ENCODE results near the gene PPP6R2.
A peak's percentile ranks its signal among the peaks of the same experiment; 100 is the strongest.
"Not testable (repeated sequence)": the region's sequence is repeated elsewhere in the genome, so short reads cannot be mapped to it uniquely, and the experiment has no call there.

The PPP6R2 gene

DNA sequence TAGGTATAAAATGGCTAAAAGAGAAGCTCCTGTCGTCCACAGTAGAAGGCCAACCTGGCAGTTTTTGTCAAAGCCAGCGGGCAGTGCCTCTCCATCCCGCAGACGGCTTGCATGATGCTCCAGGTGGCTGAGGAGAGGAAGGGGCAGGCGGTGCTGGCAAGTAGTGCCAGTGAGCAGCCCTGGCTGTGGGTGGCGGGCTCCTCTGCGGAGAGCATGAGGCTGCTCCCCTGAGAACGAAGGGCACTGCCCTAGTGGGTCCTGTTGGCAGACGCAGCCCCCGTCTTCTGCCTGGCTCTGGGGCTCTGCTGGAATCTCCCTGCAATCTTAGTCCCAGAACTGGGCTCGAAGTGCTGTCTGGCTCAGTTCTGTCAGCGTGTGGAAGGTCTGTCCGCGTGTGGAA is 80.8 kb downstream of the PPP6R2 start:
- WGBS, 2 donors (ENCODE audit: extremely low coverage in 2 of 2, insufficient read length in 2 of 2, insufficient replicate concordance in 1 of 2) = no CpG with 5 or more reads among the region's 14 CpGs
- Histone ChIP-seq H2BK12ac (ENCODE audit: low read length) (no peak overlapping the region), H3K4me2 (ENCODE audit: insufficient read depth, low read length, poor library complexity, severe bottlenecking) (no peak overlapping the region), H3K23ac (ENCODE audit: low read depth, low read length, poor library complexity) (no peak overlapping the region), H3K27me3 (ENCODE audit: control insufficient read depth in 3 of 3, insufficient read depth in 3 of 3, low read depth in 1 of 3, low read length in 3 of 3) (no peaks in the 10 kb centered on the region), H4K91ac (ENCODE audit: low read depth, low read length, poor library complexity) (no peak overlapping the region), H3K27ac (replicated peaks; ENCODE audit: low read length) (no peak overlapping the region), H3K4me1 (ENCODE audit: control insufficient read depth in 2 of 2, insufficient read depth in 1 of 2, low read depth in 1 of 2, low read length in 2 of 2) (no peaks in the 10 kb centered on the region), H3K18ac (ENCODE audit: low read length) (no peak overlapping the region), H3K36me3 (replicated peaks in 1 of 2; ENCODE audit: control insufficient read depth in 2 of 2, insufficient read depth in 2 of 2, low read length in 2 of 2) (peaks cover 51 to 90% of the 10 kb centered on the region in 2 donors), H4K8ac (ENCODE audit: low read depth, low read length) (peak overlapping the region; percentile 50), H2BK120ac (ENCODE audit: low read depth, low read length) (no peak overlapping the region), H3K9ac (ENCODE audit: low read depth, low read length, poor library complexity) (no peak overlapping the region), H3K9me3 (replicated peaks in 1 of 2; ENCODE audit: control insufficient read depth in 2 of 2, insufficient read depth in 1 of 2, low read depth in 1 of 2, low read length in 2 of 2) (no peaks in the 10 kb centered on the region), H2BK15ac (ENCODE audit: low read length) (no peak overlapping the region), H2AFZ (ENCODE audit: low read length) (no peak overlapping the region), H3K4me3 (ENCODE audit: low read length in 2 of 2) (no peak overlapping the region), H3K79me1 (ENCODE audit: low read depth, low read length) (peaks cover 2% of the 10 kb centered on the region), H2AK5ac (ENCODE audit: low read depth, low read length) (no peak overlapping the region), H2BK5ac (ENCODE audit: low read length) (no peak overlapping the region), H3K14ac (ENCODE audit: low read length) (no peak overlapping the region), H3K4ac (ENCODE audit: low read length) (no peak overlapping the region)
- DNase-seq (ENCODE audit: low spot score) = no peak

DNA sequence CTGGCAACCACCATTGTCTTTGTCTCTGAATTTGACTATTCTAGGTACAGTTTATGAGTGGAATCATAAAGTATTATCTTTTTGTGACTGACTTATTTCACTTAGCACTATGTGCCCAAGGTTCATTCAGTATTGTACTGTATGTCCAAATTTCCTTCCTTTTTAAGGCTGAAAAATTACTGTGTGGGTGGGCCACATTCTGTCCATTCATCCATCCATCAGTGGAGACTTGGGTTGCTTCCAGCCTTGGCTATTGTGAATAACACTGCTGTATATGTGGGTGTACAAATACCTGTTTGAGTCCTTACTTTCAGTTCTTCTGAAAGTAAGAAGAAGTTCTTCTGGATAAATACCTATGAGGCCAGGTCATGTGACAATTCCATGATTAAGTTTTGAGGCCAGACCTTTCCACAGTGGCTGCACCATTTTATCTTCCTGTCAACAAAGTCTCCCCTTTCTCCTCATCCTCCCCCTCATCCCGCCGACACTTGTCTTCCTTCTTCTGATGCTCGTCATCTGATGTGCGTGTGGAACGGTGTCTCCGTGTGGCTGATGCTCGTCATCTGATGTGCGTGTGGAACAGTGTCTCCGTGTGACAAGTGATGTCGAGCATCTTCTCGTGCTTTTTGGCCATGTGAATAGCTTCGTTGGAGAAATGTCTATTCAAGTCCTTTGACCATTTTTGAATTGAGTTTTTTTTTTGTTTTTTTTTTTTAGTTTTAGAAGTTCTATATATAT is 82.2 kb downstream of the PPP6R2 start:
- no CpG with 5 or more reads among the region's 12 CpGs for WGBS, 2 donors (ENCODE audit: extremely low coverage in 2 of 2, insufficient read length in 2 of 2, insufficient replicate concordance in 1 of 2)
- peaks cover 43 to 89% of the 10 kb centered on the region in 2 donors for H3K36me3 ChIP-seq (replicated peaks in 1 of 2; ENCODE audit: control insufficient read depth in 2 of 2, insufficient read depth in 2 of 2, low read length in 2 of 2)

DNA sequence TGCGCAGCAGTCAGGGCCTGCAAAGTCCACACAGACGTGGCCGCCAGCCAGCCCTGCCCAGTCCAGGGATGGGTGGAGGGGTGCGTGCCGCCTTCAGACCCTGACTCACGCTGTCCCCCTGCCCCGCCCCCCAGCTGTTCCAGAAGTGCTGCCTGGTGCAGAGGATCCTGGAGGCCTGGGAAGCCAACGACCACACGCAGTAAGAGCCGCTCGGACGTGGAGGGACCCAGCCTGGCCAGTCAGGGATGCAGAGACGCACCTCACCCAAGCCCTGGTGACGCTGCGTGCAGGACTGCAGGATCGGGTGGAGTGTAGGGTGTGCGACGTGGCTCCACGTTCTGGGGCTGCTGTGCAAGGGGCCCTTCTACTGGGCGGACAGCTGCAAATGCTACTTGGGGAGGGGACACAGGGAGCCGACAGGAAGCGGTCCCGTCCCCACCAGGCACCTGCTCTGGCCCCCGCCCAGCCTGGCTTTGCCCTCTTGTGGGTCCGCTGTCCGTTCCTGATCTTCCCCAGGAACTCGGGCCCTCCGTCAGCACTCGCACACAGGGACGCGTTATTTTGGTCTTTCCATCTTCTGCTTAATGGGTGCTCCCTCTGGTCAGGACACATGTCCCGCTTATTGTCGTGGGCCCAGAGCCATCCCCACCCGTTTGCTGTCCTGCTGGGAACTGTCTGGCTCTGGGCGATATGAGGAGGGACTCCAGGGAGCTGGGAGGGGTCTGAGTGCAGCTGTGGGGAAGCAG is 89.2 kb downstream of the PPP6R2 start:
- no peak overlapping the region for H2BK12ac ChIP-seq (ENCODE audit: low read length)
- no peak overlapping the region for H4K8ac ChIP-seq (ENCODE audit: low read depth, low read length)
- no peak overlapping the region for H2BK120ac ChIP-seq (ENCODE audit: low read depth, low read length)
- H2BK5ac ChIP-seq (ENCODE audit: low read length) = peak overlapping the region; percentile 24
- WGBS, 2 donors (ENCODE audit: extremely low coverage in 2 of 2, insufficient read length in 2 of 2, insufficient replicate concordance in 1 of 2) = no CpG with 5 or more reads among the region's 35 CpGs
- no peak overlapping the region for H3K4me2 ChIP-seq (ENCODE audit: insufficient read depth, low read length, poor library complexity, severe bottlenecking)
- H3K14ac ChIP-seq (ENCODE audit: low read length) = no peak overlapping the region
- H2BK15ac ChIP-seq (ENCODE audit: low read length) = no peak overlapping the region
- H3K9me3 ChIP-seq (replicated peaks in 1 of 2; ENCODE audit: control insufficient read depth in 2 of 2, insufficient read depth in 1 of 2, low read depth in 1 of 2, low read length in 2 of 2) = no peaks in the 10 kb centered on the region
- peak overlapping the region; percentile 70 for H3K9ac ChIP-seq (ENCODE audit: low read depth, low read length, poor library complexity)
- no peak overlapping the region for H3K18ac ChIP-seq (ENCODE audit: low read length)
- H3K23ac ChIP-seq (ENCODE audit: low read depth, low read length, poor library complexity) = peak overlapping the region; percentile 65
- no peaks in the 10 kb centered on the region for H3K4me1 ChIP-seq (ENCODE audit: control insufficient read depth in 2 of 2, insufficient read depth in 1 of 2, low read depth in 1 of 2, low read length in 2 of 2)
- peaks cover 2% of the 10 kb centered on the region for H3K79me1 ChIP-seq (ENCODE audit: low read depth, low read length)
- no peaks in the 10 kb centered on the region for H3K27me3 ChIP-seq (ENCODE audit: control insufficient read depth in 3 of 3, insufficient read depth in 3 of 3, low read depth in 1 of 3, low read length in 3 of 3)
- no peak for DNase-seq (ENCODE audit: low spot score)
- H3K36me3 ChIP-seq (replicated peaks in 1 of 2; ENCODE audit: control insufficient read depth in 2 of 2, insufficient read depth in 2 of 2, low read length in 2 of 2) = peaks cover 35 to 80% of the 10 kb centered on the region in 2 donors
- H3K4ac ChIP-seq (ENCODE audit: low read length) = no peak overlapping the region
- H2AK5ac ChIP-seq (ENCODE audit: low read depth, low read length) = no peak overlapping the region
- H4K91ac ChIP-seq (ENCODE audit: low read depth, low read length, poor library complexity) = no peak overlapping the region
- H3K27ac ChIP-seq (replicated peaks; ENCODE audit: low read length) = no peak overlapping the region
- no peak overlapping the region for H2AFZ ChIP-seq (ENCODE audit: low read length)
- H3K4me3 ChIP-seq (ENCODE audit: low read length in 2 of 2) = no peak overlapping the region

More for the DNA sequence above, 82.2 kb downstream of the PPP6R2 start:
- H3K27me3 ChIP-seq (ENCODE audit: control insufficient read depth in 3 of 3, insufficient read depth in 3 of 3, low read depth in 1 of 3, low read length in 3 of 3) = no peaks in the 10 kb centered on the region
- no peak overlapping the region for H2AFZ ChIP-seq (ENCODE audit: low read length)
- H3K9me3 ChIP-seq (replicated peaks in 1 of 2; ENCODE audit: control insufficient read depth in 2 of 2, insufficient read depth in 1 of 2, low read depth in 1 of 2, low read length in 2 of 2) = no peaks in the 10 kb centered on the region
- H3K4me3 ChIP-seq (ENCODE audit: low read length in 2 of 2) = no peak overlapping the region
- H2AK5ac ChIP-seq (ENCODE audit: low read depth, low read length) = no peak overlapping the region
- H3K23ac ChIP-seq (ENCODE audit: low read depth, low read length, poor library complexity) = no peak overlapping the region
- no peaks in the 10 kb centered on the region for H3K4me1 ChIP-seq (ENCODE audit: control insufficient read depth in 2 of 2, insufficient read depth in 1 of 2, low read depth in 1 of 2, low read length in 2 of 2)
- H4K8ac ChIP-seq (ENCODE audit: low read depth, low read length) = no peak overlapping the region
- H3K79me1 ChIP-seq (ENCODE audit: low read depth, low read length) = no peaks in the 10 kb centered on the region
- no peak overlapping the region for H3K4ac ChIP-seq (ENCODE audit: low read length)
- no peak overlapping the region for H3K9ac ChIP-seq (ENCODE audit: low read depth, low read length, poor library complexity)
- H2BK12ac ChIP-seq (ENCODE audit: low read length) = no peak overlapping the region
- H3K18ac ChIP-seq (ENCODE audit: low read length) = no peak overlapping the region
- H2BK15ac ChIP-seq (ENCODE audit: low read length) = no peak overlapping the region
- no peak for DNase-seq (ENCODE audit: low spot score)
- H3K14ac ChIP-seq (ENCODE audit: low read length) = no peak overlapping the region
- H2BK120ac ChIP-seq (ENCODE audit: low read depth, low read length) = no peak overlapping the region
- H3K4me2 ChIP-seq (ENCODE audit: insufficient read depth, low read length, poor library complexity, severe bottlenecking) = no peak overlapping the region
- H4K91ac ChIP-seq (ENCODE audit: low read depth, low read length, poor library complexity) = no peak overlapping the region
- H2BK5ac ChIP-seq (ENCODE audit: low read length) = no peak overlapping the region
- H3K27ac ChIP-seq (replicated peaks; ENCODE audit: low read length) = no peak overlapping the region

DNA sequence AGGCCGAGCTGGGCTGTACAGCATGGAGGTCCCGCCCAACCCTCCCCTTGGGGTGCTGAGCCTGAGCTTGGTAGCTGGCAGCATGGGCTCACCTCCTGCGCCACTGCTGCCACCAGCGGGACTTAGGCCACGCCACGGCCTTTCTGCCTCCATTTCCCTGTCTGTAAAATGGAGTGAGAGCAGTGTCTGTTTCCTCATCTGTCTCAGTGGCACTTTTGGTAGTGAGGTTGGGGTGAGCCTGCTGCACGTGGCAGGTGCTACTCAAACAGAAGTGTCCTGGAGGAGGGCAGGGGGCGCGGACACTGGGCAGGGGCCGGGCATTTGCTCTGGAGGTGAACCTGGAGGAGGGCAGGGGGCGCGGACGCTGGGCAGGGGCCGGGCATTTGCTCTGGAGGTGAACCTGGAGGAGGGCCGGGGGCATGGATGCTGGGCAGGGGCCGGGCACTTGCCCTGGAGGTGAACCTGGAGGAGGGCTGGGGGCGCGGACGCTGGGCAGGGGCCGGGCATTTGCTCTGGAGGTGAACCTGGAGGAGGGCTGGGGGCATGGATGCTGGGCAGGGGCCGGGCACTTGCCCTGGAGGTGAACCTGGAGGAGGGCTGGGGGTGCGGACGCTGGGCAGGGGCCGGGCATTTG is 89.9 kb downstream of the PPP6R2 start:
- H3K23ac ChIP-seq (ENCODE audit: low read depth, low read length, poor library complexity); H2BK5ac ChIP-seq (ENCODE audit: low read length); H4K8ac ChIP-seq (ENCODE audit: low read depth, low read length); H2BK12ac ChIP-seq (ENCODE audit: low read length); DNase-seq (ENCODE audit: low spot score); H3K18ac ChIP-seq (ENCODE audit: low read length); H3K79me1 ChIP-seq (ENCODE audit: low read depth, low read length); H2AFZ ChIP-seq (ENCODE audit: low read length); H3K9me3 ChIP-seq (replicated peaks in 1 of 2; ENCODE audit: control insufficient read depth in 2 of 2, insufficient read depth in 1 of 2, low read depth in 1 of 2, low read length in 2 of 2); H4K91ac ChIP-seq (ENCODE audit: low read depth, low read length, poor library complexity); H2AK5ac ChIP-seq (ENCODE audit: low read depth, low read length); H2BK15ac ChIP-seq (ENCODE audit: low read length); H2BK120ac ChIP-seq (ENCODE audit: low read depth, low read length); H3K4me2 ChIP-seq (ENCODE audit: insufficient read depth, low read length, poor library complexity, severe bottlenecking); H3K27me3 ChIP-seq (ENCODE audit: control insufficient read depth in 3 of 3, insufficient read depth in 3 of 3, low read depth in 1 of 3, low read length in 3 of 3); H3K27ac ChIP-seq (replicated peaks; ENCODE audit: low read length); H3K4me3 ChIP-seq (ENCODE audit: low read length in 2 of 2); H3K4ac ChIP-seq (ENCODE audit: low read length); H3K14ac ChIP-seq (ENCODE audit: low read length); H3K4me1 ChIP-seq (ENCODE audit: control insufficient read depth in 2 of 2, insufficient read depth in 1 of 2, low read depth in 1 of 2, low read length in 2 of 2); H3K9ac ChIP-seq (ENCODE audit: low read depth, low read length, poor library complexity): not testable (repeated sequence)
- no CpG with 5 or more reads among the region's 24 CpGs for WGBS, 2 donors (ENCODE audit: extremely low coverage in 2 of 2, insufficient read length in 2 of 2, insufficient replicate concordance in 1 of 2)
- H3K36me3 ChIP-seq (replicated peaks in 1 of 2; ENCODE audit: control insufficient read depth in 2 of 2, insufficient read depth in 2 of 2, low read length in 2 of 2) = peaks cover 38 to 81% of the 10 kb centered on the region in 2 donors

Measured in neuronal stem cell (in vitro differentiated cells).